GM13976 (cell line): ENCODE data around the gene KRTAP19-4.

Experiments used
- DNase-seq: peaks from one replicate; pipeline ENCODE4 v3.0.0; 2012; ENCODE audit warnings: low spot score
- CTCF ChIP-seq: IDR thresholded peaks from 2 replicates; pipeline ENCODE4 v1.5.1; 2012; ENCODE audit warnings: borderline replicate concordance, mild to moderate bottlenecking; ENCODE audit not compliant: insufficient read depth; ENCODE audit errors: extremely low read depth, missing control alignments, control extremely low read depth
- in situ Hi-C: fragments of 300-500 bp; cut with MboI; formaldehyde crosslinking; loops from one replicate; pipeline ENCODE4 v1.12.0; 2022; ENCODE audit warnings: low sequenced_read_pairs, mixed read lengths, inconsistent platforms; ENCODE audit not compliant: unreplicated experiment

The KRTAP19-4 gene

GRCh38 chr21:30468900-30469714 is 27.9 kb downstream of the KRTAP19-4 start:
- DNase-seq = no peak
- in situ Hi-C loops = no loop called here
- no peak for TF ChIP-seq CTCF

- in situ Hi-C loops = no loop called here
- no peak for DNase-seq
- TF ChIP-seq CTCF = no peak
Observed at GRCh38 chr21:30463713-30464112, 33.3 kb downstream of the KRTAP19-4 start.

GRCh38 chr21:30448514-30448913 is 48.5 kb downstream of the KRTAP19-4 start:
- no peak for DNase-seq
- in situ Hi-C loops = loop anchor here (25.0 kb wide), 1 partner anchor 89 kb away; the partner anchor contains the start of gene KRTAP19-6
- no peak for TF ChIP-seq CTCF

- no peak for DNase-seq
- in situ Hi-C loops = loop anchor here (25.0 kb wide), 1 partner anchor 90 kb away; the partner anchor contains the start of gene KRTAP19-6
Observed at GRCh38 chr21:30447056-30447455, 49.9 kb downstream of the KRTAP19-4 start.

More at GRCh38 chr21:30447056-30447455, 49.9 kb downstream of the KRTAP19-4 start:
- TF ChIP-seq CTCF = no peak
